SK-MEL-5 (cell line): ENCODE data around the gene COMMD1. TPM values are rescaled to one million over a fixed set of nuclear protein-coding genes. Genes with fewer than 3 reads are reported as not detected.
"Not testable (repeated sequence)": the region's sequence is repeated elsewhere in the genome, so short reads cannot be mapped to it uniquely, and the experiment has no call there.

ENCODE experiments used
- DNase-seq: peaks from one replicate; pipeline ENCODE4 v3.0.0-alpha.2; 2016; ENCODE audit warnings: low read depth, low spot score
- in situ Hi-C: cut with HindIII; loops from 2 replicates; pipeline ENCODE4 v1.10.0; 2016; ENCODE audit warnings: low sequenced_read_pairs, high pct_unique_total_duplicates, low pct_unique_long_range_greater_than_20kb
- total RNA-seq: library from RNA; depleted of rRNA; stranded (reverse); fragments of >200 nt; shearing (Covaris generic); gene quantifications from 2 replicates; pipeline ENCODE4 v1.2.3, GENCODE V29; 2014

COMMD1 gene
- total RNA-seq, 1 experiment from 2014 or later = 51.2 TPM

GRCh38 chr2:62141142-62141740 lies 235.8 kb downstream of the COMMD1 start:
- DNase-seq = no peak
- in situ Hi-C loops = no loop called here

- no peak for DNase-seq
- in situ Hi-C loops = no loop called here
These were observed 236.6 kb downstream of the COMMD1 start for GRCh38 chr2:62142054-62142453.

GRCh38 chr2:62143696-62144095 lies 238.2 kb downstream of the COMMD1 start:
- no peak for DNase-seq
- in situ Hi-C loops = no loop called here

- DNase-seq = no peak
- in situ Hi-C loops = no loop called here
These were observed 239.4 kb downstream of the COMMD1 start for GRCh38 chr2:62144689-62145477.

GRCh38 chr2:62145478-62146100 lies 240.1 kb downstream of the COMMD1 start:
- in situ Hi-C loops = no loop called here
- DNase-seq = no peak

- DNase-seq, in situ Hi-C loops: not testable (repeated sequence)
These were observed 241.3 kb downstream of the COMMD1 start for GRCh38 chr2:62146790-62147189.

- in situ Hi-C loops = no loop called here
- no peak for DNase-seq
These were observed 242.3 kb downstream of the COMMD1 start for GRCh38 chr2:62147610-62148301.

GRCh38 chr2:62149708-62150107 lies 244.2 kb downstream of the COMMD1 start:
- no peak for DNase-seq
- in situ Hi-C loops = no loop called here

GRCh38 chr2:62150597-62151305 lies 245.3 kb downstream of the COMMD1 start:
- no peak for DNase-seq
- in situ Hi-C loops = no loop called here

- DNase-seq = no peak
- in situ Hi-C loops = no loop called here
These were observed 245.8 kb downstream of the COMMD1 start for GRCh38 chr2:62151306-62151638.

- in situ Hi-C loops = no loop called here
- no peak for DNase-seq
These were observed 246.5 kb downstream of the COMMD1 start for GRCh38 chr2:62152000-62152399.

- DNase-seq = no peak
These were observed 251.5 kb downstream of the COMMD1 start for GRCh38 chr2:62156861-62157496.

GRCh38 chr2:62158444-62159121 lies 253.1 kb downstream of the COMMD1 start:
- peak; percentile 81 for DNase-seq
- in situ Hi-C loops = no loop called here

More at GRCh38 chr2:62156861-62157496, 251.5 kb downstream of the COMMD1 start:
- in situ Hi-C loops = no loop called here

GRCh38 chr2:62160691-62161090 lies 255.2 kb downstream of the COMMD1 start:
- in situ Hi-C loops, DNase-seq: not testable (repeated sequence)

GRCh38 chr2:62163106-62163831 lies 257.8 kb downstream of the COMMD1 start:
- no peak for DNase-seq

GRCh38 chr2:62163834-62164233 lies 258.4 kb downstream of the COMMD1 start:
- DNase-seq = peak; percentile 20
- in situ Hi-C loops = no loop called here

More at GRCh38 chr2:62163106-62163831, 257.8 kb downstream of the COMMD1 start:
- in situ Hi-C loops = no loop called here
